ENCODE results near the gene KRT81.
A peak's percentile ranks its signal among the peaks of the same experiment; 100 is the strongest.

- TF ChIP-seq CTCF (IDR thresholded peaks at IDR 0.05), result peak in 4 of 5 experiments; percentile 8 to 43 (median 12)
- no peak for TF ChIP-seq POLR2A (IDR thresholded peaks at IDR 0.05)
Measured at GRCh38 chr12:52307836-52308805, 16.8 kb upstream of the KRT81 start.
